ENCODE results near the gene FAM219B. TPM values are rescaled to one million over a fixed set of nuclear protein-coding genes. Genes with fewer than 3 reads are reported as not detected.
"Not testable (repeated sequence)": the region's sequence is repeated elsewhere in the genome, so short reads cannot be mapped to it uniquely, and the experiment has no call there.

Gene FAM219B
- total RNA-seq, 4 donors from 2014 or later = 32.9 to 343 (median 86.5) TPM

- Histone ChIP-seq H3K27ac (no peak overlapping the region), H3K36me3 (no peaks in the 10 kb centered on the region), H3K4me3 (no peak overlapping the region), H3K9me3 (no peaks in the 10 kb centered on the region), H3K4me1 (peaks cover 0 to 4% of the 10 kb centered on the region in 2 donors), H3K27me3 (no peaks in the 10 kb centered on the region)
- intact Hi-C loops (cut with DNase I; ENCODE audit: low total_unique reads) = no loop called here
- TF ChIP-seq POLR2A (IDR thresholded peaks at IDR 0.05) = no peak
- no peak for TF ChIP-seq CTCF (IDR thresholded peaks at IDR 0.05)
- no peak for DNase-seq
Observed at GRCh38 chr15:74933573-74933972, 26.9 kb upstream of the FAM219B start.

- intact Hi-C loops (cut with DNase I; ENCODE audit: low total_unique reads) = no loop called here
- DNase-seq = no peak
- no peaks in the 10 kb centered on the region for H3K27me3 ChIP-seq
- H3K36me3 ChIP-seq = no peaks in the 10 kb centered on the region
- H3K9me3 ChIP-seq = no peaks in the 10 kb centered on the region
- no peaks in the 10 kb centered on the region for H3K4me1 ChIP-seq
- H3K27ac ChIP-seq = no peak overlapping the region
- no peak overlapping the region for H3K4me3 ChIP-seq
- TF ChIP-seq POLR2A (IDR thresholded peaks at IDR 0.05) = no peak
- no peak for TF ChIP-seq CTCF (IDR thresholded peaks at IDR 0.05)
Observed at GRCh38 chr15:74928771-74929198, 22.1 kb upstream of the FAM219B start.

GRCh38 chr15:74924525-74924924 is 17.9 kb upstream of the FAM219B start:
- intact Hi-C loops (cut with DNase I; ENCODE audit: low total_unique reads) = no loop called here
- Histone ChIP-seq H3K4me3 (no peak overlapping the region), H3K4me1 (no peaks in the 10 kb centered on the region), H3K36me3 (no peaks in the 10 kb centered on the region), H3K27ac (no peak overlapping the region), H3K9me3 (no peaks in the 10 kb centered on the region), H3K27me3 (no peaks in the 10 kb centered on the region)
- TF ChIP-seq POLR2A (IDR thresholded peaks at IDR 0.05) = no peak
- no peak for TF ChIP-seq CTCF (IDR thresholded peaks at IDR 0.05)
- DNase-seq = no peak

GRCh38 chr15:74920456-74920855 is 13.8 kb upstream of the FAM219B start:
- intact Hi-C loops (cut with DNase I; ENCODE audit: low total_unique reads) = no loop called here
- no peak overlapping the region for H3K4me3 ChIP-seq
- no peaks in the 10 kb centered on the region for H3K27me3 ChIP-seq
- no peaks in the 10 kb centered on the region for H3K9me3 ChIP-seq
- no peak for DNase-seq
- TF ChIP-seq CTCF (IDR thresholded peaks at IDR 0.05) (no peak), POLR2A (IDR thresholded peaks at IDR 0.05) (no peak)
- H3K4me1 ChIP-seq = no peaks in the 10 kb centered on the region
- H3K36me3 ChIP-seq = no peaks in the 10 kb centered on the region
- H3K27ac ChIP-seq = no peak overlapping the region

- intact Hi-C loops (cut with DNase I; ENCODE audit: low total_unique reads) = no loop called here
- no peak for TF ChIP-seq POLR2A (IDR thresholded peaks at IDR 0.05)
- no peak for TF ChIP-seq CTCF (IDR thresholded peaks at IDR 0.05)
- no peak for DNase-seq
- Histone ChIP-seq H3K27ac (no peak overlapping the region), H3K36me3 (no peaks in the 10 kb centered on the region), H3K27me3 (no peaks in the 10 kb centered on the region), H3K4me1 (no peaks in the 10 kb centered on the region), H3K4me3 (no peak overlapping the region), H3K9me3 (no peaks in the 10 kb centered on the region)
Observed at GRCh38 chr15:74917676-74918075, 11.0 kb upstream of the FAM219B start.

GRCh38 chr15:74913799-74914198 is 7.1 kb upstream of the FAM219B start:
- not testable (repeated sequence) for DNase-seq

More at GRCh38 chr15:74913799-74914198, 7.1 kb upstream of the FAM219B start:
- H3K9me3 ChIP-seq; H3K27me3 ChIP-seq; intact Hi-C loops (cut with DNase I; ENCODE audit: low total_unique reads); H3K27ac ChIP-seq; H3K4me1 ChIP-seq; H3K36me3 ChIP-seq; H3K4me3 ChIP-seq: not testable (repeated sequence)

Data from uterus (tissue), 4 donors.